DOHH2 (cell line): ENCODE results near the gene FGGY.

ENCODE experiments used
- CTCF ChIP-seq: fragments of 200-600 bp; sonication (generic); IDR thresholded peaks from one replicate; pipeline ENCODE4 v1.5.1; 2014; ENCODE audit warnings: antibody characterized with exemption, mild to moderate bottlenecking, low read depth, low read length; ENCODE audit not compliant: poor library complexity, severe bottlenecking
- EZH2phosphoT487 ChIP-seq: fragments of 200-600 bp; sonication (generic); IDR thresholded peaks from 2 replicates; pipeline ENCODE4 v1.6.1; 2017; ENCODE audit warnings: borderline replicate concordance, mild to moderate bottlenecking, antibody characterized with exemption, low read length, moderate library complexity, mixed read lengths

DNA sequence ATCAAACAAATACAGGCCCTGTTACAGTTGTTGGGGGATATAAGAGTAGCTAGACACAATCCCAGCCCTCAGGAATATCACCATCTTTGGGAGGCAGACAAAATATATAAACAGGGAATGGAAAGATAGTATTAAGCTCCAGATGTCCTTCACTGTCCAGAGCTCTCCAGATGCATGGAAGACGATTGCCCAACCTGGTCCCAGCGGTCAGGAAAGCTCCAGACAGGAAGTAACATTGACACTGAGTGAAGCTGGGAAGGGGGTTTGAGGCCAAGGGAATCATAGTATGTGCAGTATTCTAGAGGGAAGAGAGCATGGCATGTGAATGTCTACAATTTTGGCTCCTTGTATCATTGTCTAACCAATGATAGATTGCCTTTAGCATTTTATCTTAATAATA, 344.0 kb downstream of the FGGY start:
- TF ChIP-seq CTCF (no peak), EZH2phosphoT487 (no peak)
